BLaER1 (cell line): ENCODE measurements around the gene MGAT5.

Source experiments
- H3K27ac ChIP-seq: shearing (Covaris generic); formaldehyde crosslinking; 2 replicates; pipeline ENCODE4 v1.8.1; 2022
- H3K27me3 ChIP-seq: shearing (Covaris generic); formaldehyde crosslinking; 2 replicates; pipeline ENCODE4 v1.8.1; 2022
- H3K36me3 ChIP-seq: shearing (Covaris generic); formaldehyde crosslinking; 2 replicates; pipeline ENCODE4 v1.8.1; 2022
- H3K4me1 ChIP-seq: shearing (Covaris generic); formaldehyde crosslinking; 2 replicates; pipeline ENCODE4 v1.8.1; 2022
- H3K4me2 ChIP-seq: shearing (Covaris generic); formaldehyde crosslinking; 2 replicates; pipeline ENCODE4 v1.8.1; 2022
- H3K4me3 ChIP-seq: shearing (Covaris generic); formaldehyde crosslinking; 2 replicates; pipeline ENCODE4 v1.8.1; 2022
- H3K9ac ChIP-seq: shearing (Covaris generic); formaldehyde crosslinking; 2 replicates; pipeline ENCODE4 v1.8.1; 2022
- H3K9me3 ChIP-seq: shearing (Covaris generic); formaldehyde crosslinking; 2 replicates; pipeline ENCODE4 v1.8.1; 2022
- H4K20me1 ChIP-seq: shearing (Covaris generic); formaldehyde crosslinking; 2 replicates; pipeline ENCODE4 v1.8.1; 2022
- Cebpa-rat ChIP-seq: shearing (Covaris generic); IDR thresholded peaks from 2 replicates; pipeline ENCODE4 v1.8.1; 2022

MGAT5 gene

GRCh38 chr2:134280231-134280630 is 26.4 kb downstream of the MGAT5 start:
- Histone ChIP-seq H3K27me3 (no peaks in the 10 kb centered on the region), H3K4me2 (peak overlapping the region; percentile 86), H4K20me1 (no peaks in the 10 kb centered on the region), H3K9me3 (peaks cover 10% of the 10 kb centered on the region), H3K9ac (peak overlapping the region; percentile 61), H3K4me1 (peaks cover 99% of the 10 kb centered on the region), H3K36me3 (peaks cover 26% of the 10 kb centered on the region), H3K4me3 (no peak overlapping the region), H3K27ac (peak overlapping the region; percentile 82)
- no peak for TF ChIP-seq Cebpa-rat

- Histone ChIP-seq H3K36me3 (peaks cover 26% of the 10 kb centered on the region), H3K9me3 (peaks cover 10% of the 10 kb centered on the region), H3K27ac (peak overlapping the region; percentile 82), H4K20me1 (no peaks in the 10 kb centered on the region), H3K27me3 (no peaks in the 10 kb centered on the region), H3K4me1 (peaks cover 100% of the 10 kb centered on the region), H3K4me2 (peak overlapping the region; percentile 86), H3K9ac (peak overlapping the region; percentile 73), H3K4me3 (no peak overlapping the region)
- no peak for TF ChIP-seq Cebpa-rat
These were observed 26.9 kb downstream of the MGAT5 start for GRCh38 chr2:134280726-134281125.

GRCh38 chr2:134281815-134282419 is 28.0 kb downstream of the MGAT5 start:
- peaks cover 100% of the 10 kb centered on the region for H3K4me1 ChIP-seq
- H3K4me2 ChIP-seq, result peak overlapping the region; percentile 86
- no peaks in the 10 kb centered on the region for H3K27me3 ChIP-seq
- peak overlapping the region; percentile 73 for H3K9ac ChIP-seq
- peak overlapping the region; percentile 82 for H3K27ac ChIP-seq
- no peak for TF ChIP-seq Cebpa-rat
- H3K36me3 ChIP-seq, result peaks cover 25% of the 10 kb centered on the region
- H4K20me1 ChIP-seq, result no peaks in the 10 kb centered on the region
- H3K9me3 ChIP-seq, result peaks cover 10% of the 10 kb centered on the region
- H3K4me3 ChIP-seq, result no peak overlapping the region; the same call in 1 of the 2 replicates

GRCh38 chr2:134282629-134283400 is 28.9 kb downstream of the MGAT5 start:
- Histone ChIP-seq H3K9ac (peak overlapping the region; percentile 73), H4K20me1 (no peaks in the 10 kb centered on the region), H3K4me3 (peak overlapping the region; percentile 36; the same call in 1 of the 2 replicates), H3K4me1 (peaks cover 100% of the 10 kb centered on the region), H3K27ac (peak overlapping the region; percentile 82), H3K4me2 (peak overlapping the region; percentile 86), H3K27me3 (no peaks in the 10 kb centered on the region), H3K36me3 (peaks cover 17% of the 10 kb centered on the region), H3K9me3 (peaks cover 2% of the 10 kb centered on the region; the same call in 1 of the 2 replicates)
- no peak for TF ChIP-seq Cebpa-rat

- peaks cover 100% of the 10 kb centered on the region for H3K4me1 ChIP-seq
- H3K4me3 ChIP-seq, result peak overlapping the region; percentile 36; the same call in 1 of the 2 replicates
- TF ChIP-seq Cebpa-rat, result no peak
- peak overlapping the region; percentile 86 for H3K4me2 ChIP-seq
- no peaks in the 10 kb centered on the region for H3K27me3 ChIP-seq
- H3K9me3 ChIP-seq, result no peaks in the 10 kb centered on the region
- peaks cover 9% of the 10 kb centered on the region; the same call in 1 of the 2 replicates for H3K36me3 ChIP-seq
- no peaks in the 10 kb centered on the region for H4K20me1 ChIP-seq
- peak overlapping the region; percentile 82 for H3K27ac ChIP-seq
- H3K9ac ChIP-seq, result peak overlapping the region; percentile 73
These were observed 29.8 kb downstream of the MGAT5 start for GRCh38 chr2:134283661-134284060.

- 0 out of 2 replicates have a peak, but pooled peaks cover 4% of the 10 kb centered on the region for H3K36me3 ChIP-seq
- peak overlapping the region; percentile 73 for H3K9ac ChIP-seq
- no peaks in the 10 kb centered on the region for H4K20me1 ChIP-seq
- H3K4me2 ChIP-seq, result peak overlapping the region; percentile 86
- peak overlapping the region; percentile 36; the same call in 1 of the 2 replicates for H3K4me3 ChIP-seq
- H3K27me3 ChIP-seq, result no peaks in the 10 kb centered on the region
- no peaks in the 10 kb centered on the region for H3K9me3 ChIP-seq
- H3K4me1 ChIP-seq, result peaks cover 100% of the 10 kb centered on the region
- peak overlapping the region; percentile 82 for H3K27ac ChIP-seq
- TF ChIP-seq Cebpa-rat, result no peak
These were observed 30.3 kb downstream of the MGAT5 start for GRCh38 chr2:134284119-134284670.

- TF ChIP-seq Cebpa-rat, result no peak
- H4K20me1 ChIP-seq, result no peaks in the 10 kb centered on the region
- peak overlapping the region; percentile 82 for H3K27ac ChIP-seq
- H3K4me2 ChIP-seq, result peak overlapping the region; percentile 86
- H3K4me3 ChIP-seq, result peak overlapping the region; percentile 43; the same call in 1 of the 2 replicates
- peaks cover 3% of the 10 kb centered on the region; the same call in 1 of the 2 replicates for H3K36me3 ChIP-seq
- peak overlapping the region; percentile 67 for H3K9ac ChIP-seq
- H3K9me3 ChIP-seq, result no peaks in the 10 kb centered on the region
- peaks cover 100% of the 10 kb centered on the region for H3K4me1 ChIP-seq
- no peaks in the 10 kb centered on the region for H3K27me3 ChIP-seq
These were observed 33.5 kb downstream of the MGAT5 start for GRCh38 chr2:134287323-134287722.

- H3K9me3 ChIP-seq, result no peaks in the 10 kb centered on the region
- peak overlapping the region; percentile 86 for H3K4me2 ChIP-seq
- peaks cover 100% of the 10 kb centered on the region for H3K4me1 ChIP-seq
- peaks cover 18% of the 10 kb centered on the region; the same call in 1 of the 2 replicates for H3K36me3 ChIP-seq
- H3K27me3 ChIP-seq, result no peaks in the 10 kb centered on the region
- no peak for TF ChIP-seq Cebpa-rat
- peak overlapping the region; percentile 59 for H3K9ac ChIP-seq
- no peaks in the 10 kb centered on the region for H4K20me1 ChIP-seq
- 0 out of 2 replicates have a peak overlapping the region, but pooled peaks have one; percentile 51 for H3K4me3 ChIP-seq
- H3K27ac ChIP-seq, result peak overlapping the region; percentile 82
These were observed 34.9 kb downstream of the MGAT5 start for GRCh38 chr2:134288814-134289213.

GRCh38 chr2:134289225-134289624 is 35.4 kb downstream of the MGAT5 start:
- Histone ChIP-seq H3K9ac (peak overlapping the region; percentile 59), H3K4me3 (peak overlapping the region; percentile 51), H3K36me3 (peaks cover 22% of the 10 kb centered on the region; the same call in 1 of the 2 replicates), H3K9me3 (no peaks in the 10 kb centered on the region), H3K27ac (peak overlapping the region; percentile 82), H3K4me2 (peak overlapping the region; percentile 86), H3K27me3 (no peaks in the 10 kb centered on the region), H3K4me1 (peaks cover 100% of the 10 kb centered on the region), H4K20me1 (no peaks in the 10 kb centered on the region)
- no peak for TF ChIP-seq Cebpa-rat
